ENCODE measurements around the gene ABCB9. TPM values are rescaled to one million over a fixed set of nuclear protein-coding genes. Genes with fewer than 3 reads are reported as not detected.
A peak's percentile ranks its signal among the peaks of the same experiment; 100 is the strongest.

The ABCB9 gene
- total RNA-seq, 1 donor = 12.1 TPM

GRCh38 chr12:122969676-122970075, 3.4 kb upstream of the ABCB9 start:
- TF ChIP-seq CTCF (IDR thresholded peaks at IDR 0.05; ENCODE audit: insufficient read depth, low read depth, low read length) = no peak
- no peak for DNase-seq (ENCODE audit: low read depth)
- no peak overlapping the region for H3K4me3 ChIP-seq (ENCODE audit: low read depth, low read length)

- no peak overlapping the region for H3K4me3 ChIP-seq (ENCODE audit: low read depth, low read length)
- no peak for DNase-seq (ENCODE audit: low read depth)
- TF ChIP-seq CTCF (IDR thresholded peaks at IDR 0.05; ENCODE audit: insufficient read depth, low read depth, low read length) = no peak
Observed at GRCh38 chr12:122968104-122968503, 1.8 kb upstream of the ABCB9 start.

GRCh38 chr12:122966743-122967550, 684 bp upstream of the ABCB9 start:
- TF ChIP-seq CTCF (IDR thresholded peaks at IDR 0.05; ENCODE audit: insufficient read depth, low read depth, low read length) = no peak
- no peak for DNase-seq (ENCODE audit: low read depth)
- no peak overlapping the region for H3K4me3 ChIP-seq (ENCODE audit: low read depth, low read length)

- peak overlapping the region; percentile 74 for H3K4me3 ChIP-seq (ENCODE audit: low read depth, low read length)
- no peak for TF ChIP-seq CTCF (IDR thresholded peaks at IDR 0.05; ENCODE audit: insufficient read depth, low read depth, low read length)
- no peak for DNase-seq (ENCODE audit: low read depth)
Observed at GRCh38 chr12:122965321-122965751, 927 bp downstream of the ABCB9 start.

GRCh38 chr12:122964439-122965257, 1.6 kb downstream of the ABCB9 start:
- H3K4me3 ChIP-seq (ENCODE audit: low read depth, low read length) = no peak overlapping the region
- no peak for DNase-seq (ENCODE audit: low read depth)
- no peak for TF ChIP-seq CTCF (IDR thresholded peaks at IDR 0.05; ENCODE audit: insufficient read depth, low read depth, low read length)

- DNase-seq (ENCODE audit: low read depth) = no peak
- H3K4me3 ChIP-seq (ENCODE audit: low read depth, low read length) = no peak overlapping the region
- no peak for TF ChIP-seq CTCF (IDR thresholded peaks at IDR 0.05; ENCODE audit: insufficient read depth, low read depth, low read length)
Observed at GRCh38 chr12:122963941-122964265, 2.4 kb downstream of the ABCB9 start.
